K562 (cell line): ENCODE results near the gene DPP8. TPM values are rescaled to one million over a fixed set of nuclear protein-coding genes. Genes with fewer than 3 reads are reported as not detected.

Source experiments
- EGR1 ChIP-seq: fragments of 450-650 bp; conservative IDR thresholded peaks from 2 replicates; pipeline ENCODE4 v1.6.1; 2017; ENCODE audit warnings: mild to moderate bottlenecking
- ETS1 ChIP-seq: conservative IDR thresholded peaks from 2 replicates; pipeline ENCODE4 v1.6.1; 2011; ENCODE audit warnings: low read depth, mild to moderate bottlenecking, low read length; ENCODE audit not compliant: control insufficient read depth
- FOXP4 ChIP-seq: sonication (generic); formaldehyde crosslinking; IDR thresholded peaks from 2 replicates; pipeline ENCODE4 v1.8.0; 2022; ENCODE audit warnings: mild to moderate bottlenecking, missing genetic modification reagents, borderline replicate concordance
- SPI1 ChIP-seq: IDR thresholded peaks from 2 replicates; pipeline ENCODE4 v1.6.1; 2011; ENCODE audit warnings: low read depth, low read length, control low read depth, borderline replicate concordance
- ZNF511 ChIP-seq: sonication (generic); formaldehyde crosslinking; IDR thresholded peaks from 2 replicates; pipeline ENCODE4 v1.8.0; 2022; ENCODE audit warnings: mild to moderate bottlenecking, missing genetic modification reagents
- polyA plus RNA-seq, 8 experiments: library from polyadenylated mRNA; depleted of rRNA in 4 of 8; stranded (reverse) in 5 of 8; unstranded in 3 of 8; fragments of >200 nt; fragmentation: Nextera tagmentation in 2 of 8; fragmentation: Illumina TruSeq in 1 of 8; extraction: Ambion mirVana in 2 of 8; extraction: Trizol in 1 of 8; gene quantifications; 2 replicates each; pipeline versions ENCODE4 v1.2.1 to v1.2.3, GENCODE V29; 2011 to 2014; ENCODE audit warnings: inconsistent platforms in 1 of 8, missing spikeins in 1 of 8
- total RNA-seq, 7 experiments: library from RNA; depleted of rRNA in 6 of 7; stranded (reverse); fragments of >200 nt in 6 of 7; fragmentation: Illumina TruSeq in 2 of 7; extraction: Trizol in 2 of 7; gene quantifications; 2 replicates each; pipeline versions ENCODE4 v1.2.1 to v1.2.3, GENCODE V29; 2011 to 2021; ENCODE audit warnings: low replicate concordance in 1 of 7

DPP8 gene
- total and polyA plus RNA-seq, 9 of the 15 experiments (the other 6 are each of a cell fraction or from before 2014, with no cell fraction given) = 5.5 to 36.7 (median 20.7) TPM

- TF ChIP-seq ETS1 = no peak
- peak; percentile 92 for TF ChIP-seq EGR1
- TF ChIP-seq FOXP4 = no peak
- TF ChIP-seq SPI1 = no peak
- peak; percentile 30; the same call in 1 of the 2 replicates for TF ChIP-seq ZNF511 (CRISPR knock-in tag)
Observed at GRCh38 chr15:65421360-65422215, 95.9 kb downstream of the DPP8 start (continued).
